GM21360 (cell line): ENCODE data around the gene TEAD2.

ENCODE experiments used
- ATAC-seq: cut with Tn5 transposase; IDR thresholded peaks from one replicate; pipeline ENCODE4 v1.9.1; 2021; ENCODE audit warnings: mild to moderate bottlenecking, moderate library complexity; ENCODE audit not compliant: unreplicated experiment

Gene TEAD2

DNA sequence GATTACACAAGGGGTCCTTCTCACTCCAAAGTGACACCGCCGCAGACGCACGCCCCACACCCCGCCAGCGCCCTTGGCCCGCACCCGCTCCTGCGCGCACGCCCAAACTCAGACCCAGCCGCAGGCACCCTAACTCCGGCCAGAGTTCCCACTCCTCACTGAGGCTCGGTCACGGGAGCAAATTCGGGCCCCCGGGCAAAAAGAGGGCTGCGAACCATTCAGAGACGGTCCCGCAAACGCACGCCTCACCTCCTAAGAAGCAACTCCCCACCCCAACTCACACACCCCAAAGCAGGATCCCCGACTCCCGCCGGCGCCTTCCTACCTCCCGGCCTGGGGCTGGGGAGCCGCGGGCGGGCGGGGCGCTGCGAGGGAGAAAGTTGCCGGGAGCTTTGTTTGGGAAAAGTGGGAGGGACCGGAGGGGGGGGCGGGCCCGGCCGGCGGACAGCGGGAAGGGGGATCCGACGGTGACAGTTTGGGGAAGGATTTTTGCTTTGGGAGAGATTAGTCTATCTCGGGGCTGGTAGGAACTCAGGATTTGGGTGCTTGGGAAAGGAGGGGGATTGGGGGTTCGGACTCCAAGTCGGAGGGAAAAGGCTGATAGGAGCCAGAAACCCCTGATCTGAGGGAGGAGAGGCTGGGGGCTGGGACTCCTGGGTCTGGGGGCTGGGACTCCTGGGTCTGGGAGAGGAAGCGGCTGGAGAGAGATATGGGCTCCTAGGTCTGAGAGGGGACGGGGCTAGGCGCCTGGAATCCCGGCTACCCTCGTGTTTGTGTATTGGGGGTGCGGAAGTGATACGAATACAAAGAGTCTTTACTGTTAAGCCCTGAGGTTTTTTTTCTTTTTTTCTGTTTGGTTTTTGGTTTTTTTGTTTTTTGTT, at the start of gene TEAD2:
TEAD2 (minus strand) TSS at position 369 of the 881 bp plus-strand sequence. CDS start 2,341 bp downstream, outside the sequence.
- ATAC-seq: no peak

DNA sequence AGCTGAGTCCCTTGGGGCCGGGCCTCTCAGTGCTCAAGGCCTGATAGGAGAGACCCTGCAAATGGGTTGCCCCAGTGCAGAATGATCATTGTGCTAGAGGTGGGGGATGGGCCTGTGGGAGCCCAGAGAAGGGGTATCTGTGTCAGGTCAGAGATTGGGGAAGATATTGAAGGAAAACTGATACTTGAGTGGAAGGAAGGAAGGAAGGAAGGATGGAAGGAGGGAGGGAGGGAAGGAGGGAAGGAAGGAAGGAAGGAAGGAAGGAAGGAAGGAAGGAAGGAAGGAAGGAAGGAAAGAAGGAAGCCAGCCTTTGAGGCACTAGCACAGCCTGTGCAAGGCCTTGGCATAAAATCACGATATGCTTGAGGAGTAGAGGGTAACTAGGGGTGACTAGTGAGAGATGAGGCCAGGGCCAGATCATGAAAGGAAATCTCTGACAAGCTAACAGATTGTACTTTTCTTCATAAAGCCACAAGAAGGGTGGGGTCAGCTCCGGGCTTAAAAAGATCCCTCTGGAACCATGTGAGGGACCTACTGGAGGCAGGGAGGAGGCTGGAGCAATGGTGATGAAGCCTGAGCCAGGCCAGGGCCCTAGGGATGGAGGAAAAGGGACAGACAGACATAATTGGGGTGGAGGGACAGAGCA, 49.6 kb upstream of the TEAD2 start:
- no peak for ATAC-seq

- ATAC-seq: no peak
Measured at GRCh38 chr19:49409441-49410029, 47.3 kb upstream of the TEAD2 start.

- no peak for ATAC-seq
Measured at GRCh38 chr19:49408816-49409440, 46.7 kb upstream of the TEAD2 start.

GRCh38 chr19:49407482-49408015, 45.3 kb upstream of the TEAD2 start:
- no peak for ATAC-seq

- ATAC-seq: no peak
Measured at GRCh38 chr19:49407079-49407478, 44.9 kb upstream of the TEAD2 start.

DNA sequence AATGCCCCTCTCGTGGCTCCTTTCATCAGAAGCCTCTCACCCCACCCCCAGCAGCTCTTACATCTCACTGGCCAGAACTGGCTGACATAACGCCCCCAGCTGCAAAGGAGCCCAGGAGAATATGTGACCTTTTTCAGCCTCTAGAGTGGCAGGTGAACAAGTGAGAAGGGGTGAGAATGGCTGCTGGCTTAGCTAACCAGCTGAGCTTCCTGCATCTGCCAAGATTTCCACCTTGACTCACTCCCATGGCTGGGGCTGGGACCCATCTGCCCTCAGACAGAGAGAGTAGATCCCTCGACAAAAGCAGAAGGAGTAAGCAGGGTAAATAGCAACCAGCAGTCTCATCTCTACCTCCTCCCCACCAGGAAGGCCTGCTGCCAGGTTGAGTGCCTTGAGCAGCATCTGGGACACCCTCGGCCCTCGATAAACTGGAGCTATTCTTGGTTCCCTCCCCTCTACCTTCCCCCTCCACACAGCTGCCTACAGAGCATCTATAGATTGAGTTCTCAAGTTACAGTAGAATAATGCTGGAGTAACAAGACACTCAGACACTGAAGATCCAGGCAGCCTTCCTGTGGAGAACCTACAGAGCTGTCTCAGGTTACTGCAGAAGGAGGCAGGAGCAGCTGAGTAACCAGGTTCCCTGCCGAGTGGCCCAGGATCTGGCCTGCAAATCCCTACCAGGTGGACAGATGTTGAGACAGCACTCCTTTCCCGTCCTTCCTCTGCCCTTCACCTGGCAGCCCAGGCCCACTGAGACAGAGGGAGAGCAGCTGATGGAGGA, 41.4 kb upstream of the TEAD2 start:
- no peak for ATAC-seq

DNA sequence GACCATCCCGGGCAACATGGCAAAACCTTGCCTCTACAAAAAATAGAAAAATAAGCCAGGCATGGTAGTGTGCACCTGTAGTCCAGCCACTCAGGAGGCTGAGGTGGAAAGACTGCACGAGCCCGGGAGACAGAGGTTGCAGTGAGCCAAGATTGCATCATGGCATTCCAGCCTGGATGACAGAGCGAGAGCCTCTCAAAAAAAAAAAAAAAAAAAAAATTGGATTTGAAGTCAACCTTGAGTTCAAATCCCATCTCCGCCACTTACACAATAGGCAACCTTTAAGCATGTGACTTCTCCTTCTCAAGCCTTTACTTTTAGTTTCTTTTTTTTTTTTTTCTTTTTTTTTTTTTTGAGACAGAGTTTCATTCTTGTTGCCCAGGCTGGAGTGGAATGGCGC, 37.8 kb upstream of the TEAD2 start:
- no peak for ATAC-seq

DNA sequence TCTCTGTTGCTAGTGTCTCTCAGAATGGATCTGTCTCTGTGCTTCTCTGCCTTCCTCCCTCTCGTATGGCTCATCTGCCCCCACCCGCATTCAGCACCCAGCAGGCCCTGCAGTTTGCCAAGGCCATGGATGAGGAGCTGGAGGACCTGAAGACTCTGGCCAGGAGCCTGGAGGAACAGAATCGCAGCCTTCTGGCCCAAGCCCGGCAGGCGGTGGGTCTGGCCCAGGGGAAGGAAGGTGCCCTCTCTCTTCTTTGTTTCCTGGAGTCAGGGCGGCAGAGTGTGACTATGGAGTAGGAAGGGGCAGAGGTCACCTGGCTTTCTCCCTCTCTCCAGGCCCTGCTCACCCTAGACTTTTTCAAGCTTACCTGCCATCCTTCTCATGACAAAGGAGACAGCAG, 36.7 kb upstream of the TEAD2 start:
- no peak for ATAC-seq

DNA sequence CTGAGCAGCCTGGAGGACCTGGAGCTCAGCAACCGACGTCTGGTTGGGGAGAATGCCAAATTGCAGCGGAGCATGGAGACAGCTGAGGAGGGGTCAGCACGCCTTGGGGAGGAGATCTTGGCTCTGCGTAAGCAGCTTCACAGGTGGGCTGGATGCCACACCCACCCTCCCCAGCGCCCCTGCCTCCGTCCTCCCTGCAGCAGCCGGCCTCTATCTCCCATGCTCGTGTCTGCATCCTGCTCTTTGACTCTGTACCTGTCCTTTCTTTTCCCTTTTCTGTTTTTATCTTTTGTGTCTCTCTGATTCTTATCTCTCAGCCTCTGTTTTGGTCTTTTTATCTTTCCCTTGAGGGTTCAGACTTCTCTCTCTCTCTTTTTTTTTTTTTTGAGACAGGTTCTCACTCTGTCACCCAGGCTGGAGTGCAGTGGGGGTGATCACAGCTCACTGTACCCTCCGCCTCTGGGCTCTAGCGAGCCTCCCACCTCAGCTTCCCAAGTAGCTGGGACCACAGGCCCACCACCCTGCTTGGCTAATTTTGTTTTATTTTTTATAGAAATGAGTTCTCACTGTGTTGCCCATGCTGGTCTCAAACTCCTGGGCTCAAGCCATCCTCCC, 35.9 kb upstream of the TEAD2 start:
- ATAC-seq: no peak

DNA sequence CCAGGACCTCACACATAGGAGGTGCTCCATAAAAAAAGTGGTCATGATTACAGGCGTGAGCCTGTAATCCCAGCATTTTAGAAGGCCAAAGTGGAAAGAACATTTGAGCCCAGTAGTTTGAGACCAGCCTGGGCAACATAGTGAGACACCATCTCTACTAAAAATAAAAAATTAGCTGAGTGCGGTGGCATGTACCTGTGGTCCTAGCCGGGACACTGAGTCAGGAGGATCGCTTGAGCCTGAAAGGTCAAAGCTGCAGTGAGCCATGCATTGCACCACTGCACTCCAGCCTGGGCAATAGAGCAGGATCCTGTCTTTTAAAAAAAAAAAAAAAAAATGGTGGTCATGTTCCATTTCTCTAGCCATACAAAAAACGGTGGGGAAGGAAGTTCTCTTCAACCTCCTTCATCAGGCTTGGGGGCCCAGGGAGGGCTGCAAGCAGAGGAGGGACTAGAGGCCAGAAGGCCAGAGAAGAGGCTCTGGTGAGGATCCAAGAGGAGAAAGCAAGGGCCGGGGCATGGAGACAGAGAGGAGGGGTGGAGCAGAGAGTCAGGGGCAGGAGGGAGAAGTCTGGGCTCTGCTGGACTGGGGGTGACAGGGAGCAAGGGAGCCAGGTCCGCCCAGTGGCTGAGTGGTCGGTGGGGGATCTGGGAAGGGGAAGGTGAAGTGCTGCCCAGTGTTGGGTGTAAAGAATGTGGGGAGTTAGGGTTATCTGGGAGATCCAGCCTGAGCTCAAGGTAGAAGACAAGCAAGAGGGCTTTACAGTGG, 34.7 kb upstream of the TEAD2 start:
- ATAC-seq: no peak

DNA sequence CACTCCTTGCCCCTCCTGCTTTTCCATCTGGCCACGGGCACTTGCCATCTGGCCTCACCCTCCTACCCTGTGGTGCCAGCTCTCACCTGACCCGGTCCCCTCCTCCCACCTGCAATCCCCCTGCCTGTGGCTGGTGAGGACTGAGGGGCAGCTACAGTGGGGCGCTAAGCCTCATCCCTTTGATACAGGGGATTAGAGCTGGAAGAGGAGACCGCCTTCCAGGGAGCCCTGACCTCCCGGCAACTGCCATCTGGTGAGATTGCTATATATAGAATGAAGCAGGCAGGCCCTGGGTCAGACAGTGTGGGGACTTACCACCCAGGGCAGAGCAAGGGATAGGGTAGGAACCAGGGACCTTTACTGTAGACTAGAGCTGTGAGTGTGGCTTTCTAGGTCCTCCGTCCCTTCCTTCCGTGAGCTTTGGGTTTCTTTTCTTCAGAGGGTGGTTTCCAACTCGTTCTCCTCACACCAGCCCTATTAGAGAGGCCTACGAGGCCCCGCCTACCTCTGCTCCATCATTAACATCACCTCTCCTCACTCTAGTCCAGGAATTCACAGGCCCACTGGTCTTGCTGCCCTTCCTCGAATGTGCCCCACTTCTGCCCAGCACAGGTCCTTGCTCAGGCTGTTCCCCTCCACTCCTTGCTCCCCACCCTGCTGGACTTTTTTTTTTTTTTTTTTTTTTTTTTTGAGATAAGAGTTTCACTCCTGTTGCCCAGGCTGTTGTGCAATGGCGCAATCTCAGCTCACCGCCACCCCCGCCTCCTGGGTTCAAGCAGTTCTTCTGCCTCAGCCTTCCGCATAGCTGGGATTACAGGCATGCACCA, 33.6 kb upstream of the TEAD2 start:
- ATAC-seq: no peak

- no peak for ATAC-seq
Measured at GRCh38 chr19:49393881-49394280, 31.7 kb upstream of the TEAD2 start.

DNA sequence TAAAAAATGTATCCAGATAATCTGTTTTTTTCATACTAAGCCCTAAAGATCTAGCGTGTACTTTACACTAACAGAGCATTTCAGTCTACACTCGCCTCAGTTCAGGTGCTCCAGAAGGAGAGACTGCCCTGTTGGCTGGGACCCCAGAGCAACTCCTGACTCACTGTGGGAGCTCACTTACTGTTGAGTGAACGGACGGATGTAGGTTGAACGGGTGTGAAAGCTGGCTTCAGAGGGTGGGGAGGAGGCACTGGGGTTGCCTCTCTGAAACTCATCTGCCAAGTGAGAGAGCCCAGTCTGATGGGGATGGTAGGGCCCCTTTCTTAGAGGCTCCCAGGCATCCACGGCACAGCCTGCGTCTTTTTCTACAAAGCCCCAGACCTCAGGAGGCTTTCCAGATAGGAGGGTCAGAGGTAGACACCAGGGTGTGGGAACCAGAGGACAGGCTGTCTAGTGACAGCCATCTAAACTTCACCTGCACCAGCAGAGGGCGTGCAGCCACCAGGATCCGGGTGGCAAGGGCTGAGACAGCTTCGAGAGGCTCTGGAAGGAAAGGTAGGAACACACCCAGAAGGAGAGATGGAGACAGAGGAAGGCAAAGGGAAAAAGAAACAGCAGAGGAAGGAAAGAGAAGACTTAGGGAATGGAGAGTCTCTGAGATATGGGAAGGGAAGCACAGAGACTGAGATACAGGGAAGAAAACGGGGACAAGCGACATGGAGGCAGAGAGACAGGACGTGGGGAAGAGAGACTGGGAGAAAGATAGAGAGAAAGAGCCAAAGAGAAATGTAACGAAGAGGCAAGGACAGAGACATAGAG, 29.6 kb upstream of the TEAD2 start:
- peak; percentile 57 for ATAC-seq

DNA sequence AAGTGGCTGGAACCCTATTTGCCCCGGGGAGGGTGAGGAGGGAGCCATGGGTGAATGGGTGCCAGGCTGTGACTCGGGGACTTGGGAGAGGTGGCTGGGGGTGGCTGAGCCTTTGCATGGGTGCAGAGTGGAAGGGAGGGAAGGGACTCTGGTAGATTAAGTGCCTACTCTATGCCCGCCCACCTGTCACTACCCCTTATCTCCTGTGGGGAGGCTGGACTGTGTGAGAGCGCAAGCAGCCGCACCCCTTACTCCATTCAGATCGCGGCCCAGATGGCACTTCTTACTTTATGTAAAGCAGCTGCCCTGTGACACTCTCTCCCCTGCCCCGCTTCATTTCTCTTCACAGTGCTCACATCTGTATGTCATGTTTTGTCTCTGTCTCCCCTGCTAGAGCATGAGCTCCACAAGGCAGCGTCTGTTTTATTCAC, 28.7 kb upstream of the TEAD2 start:
- ATAC-seq: no peak

DNA sequence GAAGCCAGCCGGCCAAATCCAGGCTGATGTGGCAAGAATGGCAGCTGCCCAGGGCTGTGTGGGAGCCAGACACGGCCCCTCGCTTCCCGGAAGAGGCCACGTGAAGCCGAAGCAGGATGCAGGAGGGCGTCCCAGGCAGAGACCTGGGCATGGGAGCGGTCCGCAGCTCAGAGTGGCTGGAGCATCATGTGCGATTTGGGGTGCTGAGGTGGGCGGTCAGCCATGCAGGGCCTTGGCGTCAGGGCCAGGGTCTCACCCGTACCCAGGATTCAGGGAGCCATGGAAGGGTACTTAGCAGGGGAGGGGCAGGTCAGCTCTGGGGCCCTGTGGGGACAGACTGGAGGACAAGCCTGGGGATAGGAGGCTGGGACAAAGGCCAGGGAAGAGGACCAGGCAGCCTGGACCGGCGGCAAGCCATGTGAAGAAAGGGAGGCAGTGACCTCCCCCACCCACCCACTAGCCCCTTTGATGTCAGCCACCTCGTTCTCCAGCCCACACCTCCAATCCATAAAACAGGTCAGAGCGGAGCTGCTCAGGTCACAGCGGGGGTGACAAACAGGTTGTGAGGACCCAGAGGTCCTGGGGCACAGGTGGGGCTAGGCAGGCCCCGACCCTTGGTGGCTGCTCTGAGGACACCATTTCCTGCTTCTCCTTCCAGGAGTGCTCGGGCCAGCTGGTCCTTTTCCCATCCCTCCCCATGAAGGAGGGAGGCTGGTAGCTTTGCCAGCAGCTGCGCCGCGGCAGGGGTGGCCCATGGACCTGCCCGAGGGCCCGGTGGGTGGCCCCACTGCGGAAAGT, 28.1 kb upstream of the TEAD2 start:
- ATAC-seq: no peak

GRCh38 chr19:49389406-49389805, 27.2 kb upstream of the TEAD2 start:
- ATAC-seq: no peak
